CD8-positive, alpha-beta memory T cell (primary cell): ENCODE measurements around the gene OPRL1. TPM values are rescaled to one million over a fixed set of nuclear protein-coding genes. Genes with fewer than 3 reads are reported as not detected.

Source experiments
- polyA plus RNA-seq: library from polyadenylated mRNA; unstranded; fragments of 300-500 nt; fragmentation: Illumina TruSeq; gene quantifications from one replicate; pipeline ENCODE4 v1.2.3, GENCODE V29; 2021
- total RNA-seq, 2 experiments: library from RNA; stranded (reverse); gene quantifications; one replicate each; pipeline ENCODE4 v1.2.3, GENCODE V29; 2021

OPRL1 gene
- total and polyA plus RNA-seq, 3 experiments from 2014 or later = 0.38 to 0.49 (median 0.44) TPM

Other genes with a start within 250 kb of the OPRL1 start
- gene ZBTB46, start 248.8 kb upstream of the OPRL1 start, total RNA-seq = under 1 TPM; 0.31 to 0.39 TPM
- 0.08 TPM for gene ZBTB46, start 248.8 kb upstream of the OPRL1 start, polyA plus RNA-seq
- gene ABHD16B, start 218.6 kb upstream of the OPRL1 start, total RNA-seq = not detected
- not detected for gene ABHD16B, start 218.6 kb upstream of the OPRL1 start, polyA plus RNA-seq
- 10 to 100 TPM; 60.0 to 64.4 TPM for gene TPD52L2, start 214.8 kb upstream of the OPRL1 start, total RNA-seq
- 72.1 TPM for gene TPD52L2, start 214.8 kb upstream of the OPRL1 start, polyA plus RNA-seq
- gene DNAJC5, start 185.0 kb upstream of the OPRL1 start, total RNA-seq = 10 to 100 TPM; 38.9 to 40.9 TPM
- 8.3 TPM for gene DNAJC5, start 185.0 kb upstream of the OPRL1 start, polyA plus RNA-seq
- gene UCKL1, start 123.7 kb upstream of the OPRL1 start, total RNA-seq = 10 to 100 TPM; 35.7 to 36.2 TPM
- gene UCKL1, start 123.7 kb upstream of the OPRL1 start, polyA plus RNA-seq = 34.5 TPM
- gene ZNF512B, start 110.2 kb upstream of the OPRL1 start, total RNA-seq = 10 to 100 TPM; 11.5 to 12.1 TPM
- 1.0 TPM for gene ZNF512B, start 110.2 kb upstream of the OPRL1 start, polyA plus RNA-seq
- 10 to 100 TPM; 19.3 to 24.5 TPM for gene SAMD10, start 100.4 kb upstream of the OPRL1 start, total RNA-seq
- 15.6 TPM for gene SAMD10, start 100.4 kb upstream of the OPRL1 start, polyA plus RNA-seq
- gene PRPF6, start 99.0 kb upstream of the OPRL1 start, total RNA-seq = 10 to 100 TPM; 76.2 to 78.3 TPM
- gene PRPF6, start 99.0 kb upstream of the OPRL1 start, polyA plus RNA-seq = 97.1 TPM
- gene C20orf204, start 43.9 kb upstream of the OPRL1 start, total RNA-seq = 1 to 10 TPM; 2.4 to 2.7 TPM
- gene C20orf204, start 43.9 kb upstream of the OPRL1 start, polyA plus RNA-seq = 0.40 TPM
- not detected for gene SOX18, start 30.4 kb upstream of the OPRL1 start, total RNA-seq
- gene SOX18, start 30.4 kb upstream of the OPRL1 start, polyA plus RNA-seq = not detected
- gene TCEA2, start 16.9 kb upstream of the OPRL1 start, total RNA-seq = 10 to 100 TPM; 24.2 to 24.5 TPM
- 30.9 TPM for gene TCEA2, start 16.9 kb upstream of the OPRL1 start, polyA plus RNA-seq
- 10 to 100 TPM; 35.3 to 36.9 TPM for gene RGS19, start 564 bp upstream of the OPRL1 start, total RNA-seq
- gene RGS19, start 564 bp upstream of the OPRL1 start, polyA plus RNA-seq = 120 TPM
- gene LKAAEAR1, start 4.3 kb downstream of the OPRL1 start, total RNA-seq = under 1 TPM; 0.29 to 0.39 TPM
- gene LKAAEAR1, start 4.3 kb downstream of the OPRL1 start, polyA plus RNA-seq = 1.2 TPM
- gene NPBWR2, start 27.5 kb downstream of the OPRL1 start, total RNA-seq = not detected
- not detected for gene NPBWR2, start 27.5 kb downstream of the OPRL1 start, polyA plus RNA-seq
- under 1 TPM in 1 of 2 experiments, not detected in 1; 0.07 TPM for gene MYT1, start 84.4 kb downstream of the OPRL1 start, total RNA-seq
- gene MYT1, start 84.4 kb downstream of the OPRL1 start, polyA plus RNA-seq = not detected
- 10 to 100 TPM; 36.8 to 37.4 TPM for gene PCMTD2, start 175.7 kb downstream of the OPRL1 start, total RNA-seq
- gene PCMTD2, start 175.7 kb downstream of the OPRL1 start, polyA plus RNA-seq = 58.8 TPM